Measurements from ENCODE around the gene ZNF620.
"Not testable (repeated sequence)": the region's sequence is repeated elsewhere in the genome, so short reads cannot be mapped to it uniquely, and the experiment has no call there.

The ZNF620 gene

GRCh38 chr3:40505599-40506462 lies at the start of gene ZNF620:
TSS of gene ZNF620 (plus strand) at chr3:40506039. CDS start at chr3:40506353, 314 bp downstream.
- peak; percentile 97 for DNase-seq

DNA sequence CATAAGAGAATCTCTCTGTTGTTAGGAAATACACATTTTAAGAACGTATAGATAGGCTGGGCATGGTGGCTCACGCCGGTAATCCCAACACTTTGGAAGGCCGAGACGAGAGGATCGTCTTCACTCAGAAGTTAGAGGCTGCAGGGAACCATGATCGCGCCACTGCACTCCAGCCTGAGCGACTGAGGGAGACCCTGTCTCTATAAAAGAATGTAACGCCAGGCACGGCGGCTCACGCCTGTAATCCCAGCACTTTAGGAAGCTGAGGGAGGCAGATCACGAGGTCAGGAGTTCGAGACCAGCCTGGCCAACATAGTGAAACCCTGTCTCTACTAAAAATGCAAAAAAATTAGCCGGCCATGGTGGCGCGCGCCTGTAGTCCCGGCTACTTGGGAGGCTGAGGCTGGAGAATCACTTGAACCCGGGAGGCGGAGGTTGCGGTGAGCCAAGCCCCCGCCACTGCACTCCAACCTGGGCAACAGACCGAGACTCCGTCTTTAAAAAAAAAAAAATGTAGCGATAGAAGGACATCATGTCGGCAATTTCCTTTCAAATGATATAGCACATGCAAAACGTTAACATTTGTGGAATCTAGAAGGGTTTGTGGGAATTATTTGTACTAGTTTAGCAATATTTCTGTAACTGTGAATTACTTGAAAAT lies 49.4 kb upstream of the ZNF620 start:
- DNase-seq, result no peak

- DNase-seq, result peak; percentile 97
Measured at GRCh38 chr3:40456940-40457823, 48.7 kb upstream of the ZNF620 start, which contains the start of gene RPL14. TSS of gene RPL14 (plus strand) at chr3:40457339. CDS start at chr3:40457472, 133 bp downstream.

GRCh38 chr3:40458473-40458872 lies 47.4 kb upstream of the ZNF620 start:
- no peak for DNase-seq

- DNase-seq, result not testable (repeated sequence)
Measured at GRCh38 chr3:40460481-40460880, 45.4 kb upstream of the ZNF620 start.

GRCh38 chr3:40461161-40461560 lies 44.7 kb upstream of the ZNF620 start:
- DNase-seq, result no peak

- not testable (repeated sequence) for DNase-seq
Measured at GRCh38 chr3:40462838-40463237, 43.0 kb upstream of the ZNF620 start.

DNA sequence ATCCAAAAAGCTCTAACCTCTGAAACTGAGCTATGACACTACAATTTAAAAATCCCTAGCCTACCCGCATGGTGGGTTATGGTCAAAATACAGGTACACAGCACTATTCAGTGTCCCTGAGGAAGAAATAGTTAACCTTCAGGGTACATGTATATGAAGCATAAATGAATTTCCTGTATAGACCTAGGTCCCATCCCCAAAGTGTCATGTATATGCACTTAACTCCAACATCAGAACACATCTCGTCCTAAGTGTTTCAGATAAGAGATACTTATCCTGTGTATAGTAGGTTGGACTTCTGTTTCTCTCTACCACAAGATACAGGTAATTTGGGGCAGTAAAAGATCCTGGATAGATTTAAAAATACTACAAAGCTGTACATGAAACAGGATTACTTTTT lies 42.3 kb upstream of the ZNF620 start:
- DNase-seq, result no peak

DNA sequence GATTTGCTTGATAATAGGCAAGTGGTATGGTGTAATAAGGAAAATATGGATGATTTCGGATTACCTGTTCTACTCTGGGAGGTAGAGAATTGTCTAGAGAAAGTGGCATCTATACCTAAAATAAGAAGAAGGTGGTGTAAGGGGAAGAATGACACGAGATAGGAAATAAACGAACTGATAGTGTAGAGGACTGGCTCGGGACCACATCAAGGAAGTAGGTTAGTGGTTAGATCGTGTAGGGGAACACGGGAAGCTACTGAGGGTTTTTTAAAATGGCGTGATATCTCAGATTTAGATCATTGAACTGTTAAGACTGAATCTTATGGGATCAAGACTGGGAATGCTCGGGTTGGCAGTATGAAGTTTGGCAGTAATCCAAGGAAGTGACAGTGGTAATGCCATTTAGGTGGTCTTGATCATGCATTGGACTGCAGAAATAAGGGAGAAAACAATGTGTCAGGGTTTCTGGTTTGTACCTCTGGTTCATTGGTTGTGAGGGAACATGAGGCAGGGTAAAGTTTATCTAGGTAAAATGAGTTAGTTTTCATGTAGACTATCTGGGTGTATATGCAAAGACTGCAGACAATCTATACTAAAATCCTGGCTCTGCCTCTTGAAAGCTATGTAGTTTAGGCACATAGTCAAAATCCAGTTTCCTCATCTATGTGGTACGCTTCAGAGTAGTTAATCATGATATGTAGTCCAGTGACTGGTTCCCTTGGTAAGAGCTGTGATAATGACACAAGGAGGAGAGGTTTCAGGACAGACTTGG lies 41.3 kb upstream of the ZNF620 start:
- DNase-seq, result no peak

DNA sequence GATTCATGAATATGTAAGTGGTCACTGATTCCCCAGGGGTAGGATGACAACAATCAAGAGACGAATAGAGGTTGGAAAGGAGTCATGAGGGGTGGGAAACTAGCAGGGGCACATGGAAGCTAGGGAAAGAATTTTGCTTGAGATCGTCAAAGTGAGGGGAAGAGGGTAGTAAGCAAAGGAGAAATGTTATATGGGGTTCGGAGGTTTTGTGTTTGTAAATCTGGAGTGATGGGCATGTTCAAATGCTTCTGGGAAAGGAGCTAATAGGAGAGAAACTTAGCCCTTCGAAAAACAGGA lies 40.8 kb upstream of the ZNF620 start:
- no peak for DNase-seq

GRCh38 chr3:40465456-40465855 lies 40.4 kb upstream of the ZNF620 start:
- DNase-seq, result no peak

- DNase-seq, result no peak
Measured at GRCh38 chr3:40468018-40468417, 37.8 kb upstream of the ZNF620 start.

- no peak for DNase-seq
Measured at GRCh38 chr3:40470701-40471100, 35.1 kb upstream of the ZNF620 start.

- peak; percentile 82 for DNase-seq
Measured at GRCh38 chr3:40476478-40477470, 29.1 kb upstream of the ZNF620 start, which contains the start of gene ZNF619. TSS of gene ZNF619 (plus strand) at chr3:40477122. CDS start at chr3:40477980, 858 bp downstream.

DNA sequence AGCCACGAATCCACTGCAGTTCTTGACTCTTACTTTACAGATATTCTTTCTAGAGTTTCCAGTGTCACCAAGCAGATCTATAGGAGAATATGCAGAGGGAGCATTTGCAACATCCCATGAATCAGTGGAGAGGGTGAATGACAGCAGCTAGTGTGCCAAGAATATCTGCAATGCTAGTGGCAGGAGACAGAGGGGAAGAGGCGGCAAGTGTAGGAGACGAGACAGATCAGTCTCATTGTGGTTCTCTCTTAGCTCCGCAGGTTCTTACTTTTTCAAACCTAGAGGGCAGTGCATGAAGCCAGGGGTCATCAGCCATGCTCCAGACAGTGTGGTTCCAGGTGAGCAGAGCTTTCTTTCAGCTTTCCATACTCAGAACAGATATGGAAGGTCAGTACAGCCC lies 28.2 kb upstream of the ZNF620 start:
- DNase-seq, result no peak

DNA sequence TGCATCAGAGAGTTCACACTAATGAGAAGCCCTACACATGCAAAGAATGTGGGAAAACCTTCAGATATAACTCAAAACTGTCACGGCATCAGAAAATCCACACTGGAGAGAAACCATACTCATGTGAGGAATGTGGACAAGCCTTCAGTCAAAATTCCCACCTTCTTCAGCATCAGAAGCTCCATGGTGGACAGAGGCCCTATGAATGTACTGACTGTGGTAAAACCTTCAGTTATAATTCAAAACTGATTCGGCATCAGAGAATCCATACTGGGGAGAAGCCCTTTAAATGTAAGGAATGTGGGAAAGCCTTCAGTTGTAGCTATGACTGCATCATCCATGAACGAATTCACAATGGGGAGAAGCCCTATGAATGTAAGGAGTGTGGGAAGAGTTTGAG lies 18.7 kb upstream of the ZNF620 start:
- no peak for DNase-seq

- no peak for DNase-seq
Measured at GRCh38 chr3:40490916-40491315, 14.9 kb upstream of the ZNF620 start.

DNA sequence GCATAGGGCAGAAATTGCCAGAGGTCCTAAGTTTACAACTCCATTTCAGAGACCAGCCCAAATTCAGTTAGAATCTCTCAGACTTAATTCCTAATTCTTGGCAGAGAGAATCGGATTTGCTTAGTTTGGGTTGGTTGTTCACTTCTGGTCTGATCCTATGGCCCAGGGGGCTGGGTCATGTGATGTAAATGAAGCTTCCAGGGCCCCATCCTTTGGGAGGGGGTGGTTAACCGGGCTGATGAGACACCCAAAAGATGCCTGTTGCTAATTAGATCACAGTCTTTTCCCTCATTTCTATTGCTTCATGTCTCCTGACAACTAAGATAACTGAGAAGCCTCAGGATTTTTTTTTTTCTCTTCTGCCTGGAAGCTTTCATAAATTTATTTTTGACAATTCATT lies 11.1 kb upstream of the ZNF620 start:
- DNase-seq, result no peak

DNA sequence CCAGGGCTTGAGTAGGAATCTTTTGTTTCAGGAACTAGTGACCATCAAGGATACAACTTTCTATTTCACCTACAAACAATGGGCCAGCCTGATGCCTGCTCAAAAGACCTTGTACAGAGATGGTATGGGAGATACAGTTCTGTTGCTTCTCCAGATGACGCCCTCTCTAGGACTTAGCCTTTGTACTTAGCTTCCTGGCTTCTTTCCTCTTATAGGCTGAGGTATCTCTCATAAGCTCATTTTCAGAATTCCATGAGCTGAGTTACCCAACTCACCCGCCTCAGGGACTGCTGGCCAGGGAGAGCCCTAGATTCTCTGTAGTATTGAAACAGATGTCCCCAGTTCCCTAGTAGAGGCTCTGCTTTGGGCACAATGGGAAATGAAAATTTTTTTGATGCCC lies 8.6 kb upstream of the ZNF620 start:
- DNase-seq, result no peak

DNA sequence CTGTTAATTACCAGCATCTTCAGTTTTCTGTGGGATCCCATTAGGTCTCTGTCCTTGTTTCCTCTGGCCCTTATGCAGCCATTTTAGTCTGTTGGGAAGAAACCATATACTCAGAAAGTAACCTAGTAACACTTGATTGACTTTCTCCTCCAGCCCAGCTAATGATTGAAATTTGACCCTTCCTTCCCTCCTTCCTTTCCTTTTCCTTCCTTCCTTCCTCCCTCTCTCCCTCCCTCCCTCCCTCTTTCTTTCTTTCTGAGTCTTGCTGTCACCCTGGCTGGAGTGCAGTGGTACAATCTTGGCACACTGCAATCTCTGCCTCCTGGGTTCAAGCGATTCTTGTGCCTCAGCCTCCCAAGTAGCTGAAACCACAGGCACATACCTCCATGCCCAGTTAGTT lies 5.9 kb upstream of the ZNF620 start:
- DNase-seq, result no peak

DNA sequence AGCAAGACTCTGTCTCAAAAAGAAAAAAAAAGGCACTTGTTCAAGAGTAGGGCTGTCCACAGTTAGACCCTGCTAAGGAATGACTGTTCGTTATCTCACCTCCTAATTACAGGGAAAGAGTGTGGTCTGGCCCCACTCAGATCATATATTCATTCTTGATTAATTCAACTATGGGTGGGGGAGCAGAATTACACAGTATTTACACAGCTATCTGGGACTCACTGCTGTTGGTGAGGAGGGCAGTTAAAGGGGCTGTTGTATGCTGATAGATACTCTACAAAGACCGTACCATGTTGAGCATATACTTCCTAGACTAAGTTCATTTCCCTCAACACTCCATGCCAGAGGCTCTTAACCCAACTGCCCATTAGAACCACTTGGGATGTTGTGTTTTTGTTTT lies 3.8 kb upstream of the ZNF620 start:
- DNase-seq, result no peak
